ENCODE measurements around the gene EPB41L2. TPM values are rescaled to one million over a fixed set of nuclear protein-coding genes. Genes with fewer than 3 reads are reported as not detected.

Gene EPB41L2
- total and polyA plus RNA-seq, 7 donors, result 41.2 to 147 (median 65.7) TPM

DNA sequence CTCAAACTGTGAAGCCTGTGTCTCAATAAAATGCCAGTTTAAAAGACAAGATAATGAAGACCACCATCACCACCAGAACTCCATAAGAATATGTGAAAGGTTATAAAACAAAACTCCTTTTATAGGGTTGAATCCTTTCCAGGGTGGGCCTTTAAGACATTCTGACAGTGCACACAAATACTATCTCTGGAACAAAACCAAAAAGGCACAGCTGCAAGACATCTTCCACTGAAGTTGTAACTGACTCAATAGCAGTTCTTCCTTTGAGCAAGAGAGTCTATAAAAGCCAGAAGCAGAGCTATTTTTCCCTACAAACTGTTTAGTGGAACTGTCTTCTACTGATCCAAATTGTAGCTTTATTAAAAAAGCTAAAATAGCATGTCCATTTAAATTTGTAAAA is 81.6 kb downstream of the EPB41L2 start:
- Histone ChIP-seq H3K4me1 (peaks cover 0 to 50% (median 34%) of the 10 kb centered on the region in 4 donors), H3K27me3 (no peaks in the 10 kb centered on the region), H3K27ac (peak overlapping the region in 2 of 4 donors; percentile 31 to 35), H3K4me3 (no peak overlapping the region), H3K9me3 (no peaks in the 10 kb centered on the region), H3K36me3 (no peaks in the 10 kb centered on the region)
- DNase-seq, result no peak
- intact Hi-C loops (cut with DNase I), result no loop called here
- no peak for TF ChIP-seq EP300 (IDR thresholded peaks at IDR 0.05)
- TF ChIP-seq POLR2AphosphoS5 (IDR thresholded peaks at IDR 0.05), result peak in 2 of 4 donors; percentile 68 to 72
- no peak for TF ChIP-seq CTCF (IDR thresholded peaks at IDR 0.05)
- TF ChIP-seq POLR2A (IDR thresholded peaks at IDR 0.05), result no peak

GRCh38 chr6:130980310-130981032 is 82.6 kb downstream of the EPB41L2 start:
- H3K4me3 ChIP-seq, result no peak overlapping the region
- intact Hi-C loops (cut with DNase I), result no loop called here
- H3K36me3 ChIP-seq, result no peaks in the 10 kb centered on the region
- WGBS, 2 donors, result 70 to 89% methylated on average over 5 of the region's 5 CpGs
- DNase-seq, result no peak
- TF ChIP-seq POLR2A (IDR thresholded peaks at IDR 0.05), result no peak
- no peak for TF ChIP-seq POLR2AphosphoS5 (IDR thresholded peaks at IDR 0.05)
- no peak for TF ChIP-seq CTCF (IDR thresholded peaks at IDR 0.05)
- TF ChIP-seq EP300 (IDR thresholded peaks at IDR 0.05), result no peak
- peaks cover 0 to 50% (median 34%) of the 10 kb centered on the region in 4 donors for H3K4me1 ChIP-seq
- H3K27me3 ChIP-seq, result no peaks in the 10 kb centered on the region
- no peaks in the 10 kb centered on the region for H3K9me3 ChIP-seq
- H3K27ac ChIP-seq, result peak overlapping the region in 1 of 4 donors; percentile 31

GRCh38 chr6:130978660-130979396 is 84.2 kb downstream of the EPB41L2 start:
- WGBS, 2 donors, result 84% methylated on average over 5 of the region's 5 CpGs
- intact Hi-C loops (cut with DNase I), result no loop called here
- no peak overlapping the region for H3K27ac ChIP-seq
- no peaks in the 10 kb centered on the region for H3K36me3 ChIP-seq
- H3K27me3 ChIP-seq, result no peaks in the 10 kb centered on the region
- TF ChIP-seq EP300 (IDR thresholded peaks at IDR 0.05), result no peak
- no peak for TF ChIP-seq POLR2AphosphoS5 (IDR thresholded peaks at IDR 0.05)
- TF ChIP-seq CTCF (IDR thresholded peaks at IDR 0.05), result no peak
- TF ChIP-seq POLR2A (IDR thresholded peaks at IDR 0.05), result no peak
- no peak for DNase-seq
- H3K9me3 ChIP-seq, result no peaks in the 10 kb centered on the region
- peaks cover 0 to 46% (median 34%) of the 10 kb centered on the region in 4 donors for H3K4me1 ChIP-seq
- no peak overlapping the region for H3K4me3 ChIP-seq

GRCh38 chr6:130978180-130978579 is 84.9 kb downstream of the EPB41L2 start:
- intact Hi-C loops (cut with DNase I), result no loop called here
- TF ChIP-seq POLR2A (IDR thresholded peaks at IDR 0.05) (no peak), POLR2AphosphoS5 (IDR thresholded peaks at IDR 0.05) (no peak), CTCF (IDR thresholded peaks at IDR 0.05) (no peak), EP300 (IDR thresholded peaks at IDR 0.05) (no peak)
- WGBS, 2 donors, result 96 to 99% methylated on average over 1 of the region's 1 CpG
- no peaks in the 10 kb centered on the region for H3K27me3 ChIP-seq
- DNase-seq, result no peak
- no peaks in the 10 kb centered on the region for H3K9me3 ChIP-seq
- no peak overlapping the region for H3K4me3 ChIP-seq
- peaks cover 0 to 39% (median 32%) of the 10 kb centered on the region in 4 donors for H3K4me1 ChIP-seq
- no peaks in the 10 kb centered on the region for H3K36me3 ChIP-seq
- no peak overlapping the region for H3K27ac ChIP-seq
